HG02852 (cell line): Measurements from ENCODE around the gene DIP2C.
"Not testable (repeated sequence)": the region's sequence is repeated elsewhere in the genome, so short reads cannot be mapped to it uniquely, and the experiment has no call there.

Experiments
- ATAC-seq: cut with Tn5 transposase; IDR thresholded peaks from one replicate; pipeline ENCODE4 v1.9.1; 2021; ENCODE audit warnings: mild to moderate bottlenecking, moderate library complexity; ENCODE audit not compliant: unreplicated experiment

Gene DIP2C

DNA sequence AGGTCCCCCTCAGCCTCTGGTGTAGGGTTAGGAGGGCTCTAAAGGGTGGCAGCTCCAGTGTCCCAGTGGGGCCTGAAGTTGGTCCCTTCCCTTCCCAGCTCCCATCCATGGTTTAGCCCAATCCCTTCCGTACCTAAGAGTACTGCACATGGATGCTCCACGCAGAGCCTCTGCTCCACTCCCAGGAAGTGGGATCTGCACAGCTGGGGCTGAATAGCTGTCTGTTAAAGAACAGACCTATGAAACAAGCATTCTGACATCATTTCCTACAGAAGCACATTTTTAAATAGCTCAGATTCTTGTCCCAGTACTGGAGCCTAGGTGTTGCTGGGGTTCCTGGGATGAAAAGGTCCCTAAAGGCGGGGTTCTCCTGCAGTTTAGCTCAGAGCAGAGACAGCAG lies 418.3 kb downstream of the DIP2C start:
- no peak for ATAC-seq

DNA sequence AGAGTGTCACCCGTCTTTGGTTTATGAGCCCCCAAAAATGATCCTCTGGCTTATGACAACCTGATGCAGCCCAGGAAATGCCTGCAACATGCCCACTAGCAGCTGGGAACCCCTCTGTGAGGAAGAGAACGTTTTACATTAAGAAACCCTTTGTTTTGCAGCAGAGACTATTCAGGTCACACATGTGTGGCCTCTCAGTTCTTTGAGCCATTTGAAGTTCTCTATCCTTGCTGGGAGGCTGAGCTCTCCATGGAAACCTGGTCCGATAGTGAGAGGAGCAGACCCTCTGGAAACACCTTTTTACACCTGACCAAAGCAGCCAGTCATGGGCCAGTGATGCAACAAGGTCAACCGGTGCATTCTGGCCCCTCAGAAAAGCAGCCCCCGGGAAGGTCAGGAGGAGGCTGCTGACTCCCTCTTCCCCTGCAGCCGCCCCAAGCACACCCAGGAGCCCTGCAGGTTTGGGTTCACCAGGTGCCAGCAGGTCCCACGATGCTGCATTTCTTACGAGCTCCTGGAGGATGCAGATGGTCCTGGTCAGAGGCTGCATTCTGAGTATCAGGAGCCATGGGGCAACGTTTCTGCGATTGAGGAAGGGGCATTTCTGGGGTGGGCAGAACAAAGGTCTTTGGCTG lies 419.9 kb downstream of the DIP2C start:
- no peak for ATAC-seq

DNA sequence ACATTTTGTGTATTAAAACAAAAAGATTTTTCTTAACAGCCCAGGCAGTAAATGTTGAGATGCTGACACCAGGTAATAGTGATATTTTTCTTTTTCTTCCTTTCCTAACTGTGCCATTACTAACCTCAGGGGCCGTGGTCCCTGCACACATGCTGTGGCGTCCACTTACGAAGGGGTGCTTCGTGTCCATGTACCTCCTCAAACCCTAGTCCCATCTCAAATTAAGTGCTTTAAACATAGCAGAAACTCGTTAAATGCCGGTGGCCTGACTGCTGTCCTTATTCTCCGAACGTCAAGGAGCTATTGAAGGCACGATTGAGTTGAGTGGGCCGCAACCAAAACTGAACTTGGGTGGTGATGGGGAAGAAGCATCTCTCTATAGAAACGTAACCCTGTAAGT lies 421.8 kb downstream of the DIP2C start:
- no peak for ATAC-seq

GRCh38 chr10:266974-267425 lies 422.5 kb downstream of the DIP2C start:
- ATAC-seq: no peak

- ATAC-seq: not testable (repeated sequence)
These were observed 423.5 kb downstream of the DIP2C start for GRCh38 chr10:265816-266588.

DNA sequence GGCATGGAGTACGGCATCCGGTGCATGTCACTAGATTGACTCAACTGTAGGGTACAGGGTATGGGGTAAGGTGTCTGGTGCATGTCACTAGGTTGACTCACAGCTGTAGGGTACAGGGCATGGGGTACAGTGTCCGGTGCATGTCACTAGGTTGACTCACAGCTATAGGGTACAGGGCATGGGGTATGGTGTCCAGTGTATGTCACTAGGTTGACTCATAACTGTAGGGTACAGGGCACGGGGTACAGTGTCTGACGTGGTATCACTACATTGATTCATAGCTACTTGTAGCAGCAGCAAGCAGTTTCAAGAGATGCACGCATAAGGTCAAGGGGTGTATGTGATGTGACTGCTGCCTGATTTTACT lies 424.4 kb downstream of the DIP2C start:
- ATAC-seq: not testable (repeated sequence)

DNA sequence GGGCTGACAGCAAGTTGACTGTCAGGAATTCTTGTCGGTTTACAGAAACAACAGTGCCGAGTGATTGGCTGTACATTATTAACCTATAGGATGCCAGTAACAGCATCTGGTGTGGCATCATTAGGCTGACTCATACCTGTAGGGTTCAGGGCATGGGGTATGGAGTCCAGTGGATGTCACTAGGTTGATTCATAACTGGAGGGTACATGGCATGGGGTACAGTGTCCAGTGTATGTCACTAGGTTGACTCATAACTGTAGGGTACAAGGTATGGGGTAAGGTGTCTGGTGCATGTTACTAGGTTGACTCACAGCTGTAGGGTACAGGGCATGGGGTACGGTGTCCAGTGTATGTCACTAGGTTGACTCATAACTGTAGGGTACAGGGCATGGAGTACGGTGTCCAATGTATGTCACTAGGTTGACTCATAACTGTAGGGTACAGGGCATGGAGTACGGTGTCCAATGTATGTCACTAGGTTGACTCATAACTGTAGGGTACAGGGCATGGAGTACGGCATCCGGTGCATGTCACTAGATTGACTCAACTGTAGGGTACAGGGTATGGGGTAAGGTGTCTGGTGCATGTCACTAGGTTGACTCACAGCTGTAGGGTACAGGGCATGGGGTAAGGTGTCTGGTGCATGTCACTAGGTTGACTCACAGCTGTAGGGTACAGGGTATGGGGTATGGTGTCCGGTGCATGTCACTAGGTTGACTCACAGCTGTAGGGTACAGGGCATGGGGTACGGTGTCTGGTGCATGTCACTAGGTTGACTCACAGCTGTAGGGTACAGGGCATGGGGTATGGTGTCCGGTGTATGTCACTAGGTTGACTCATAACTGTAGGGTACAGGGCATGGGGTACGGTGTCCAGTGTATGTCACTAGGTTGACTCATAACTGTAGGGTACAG lies 425.1 kb downstream of the DIP2C start:
- ATAC-seq: not testable (repeated sequence)

- ATAC-seq: no peak
These were observed 428.5 kb downstream of the DIP2C start for GRCh38 chr10:260819-261429.

DNA sequence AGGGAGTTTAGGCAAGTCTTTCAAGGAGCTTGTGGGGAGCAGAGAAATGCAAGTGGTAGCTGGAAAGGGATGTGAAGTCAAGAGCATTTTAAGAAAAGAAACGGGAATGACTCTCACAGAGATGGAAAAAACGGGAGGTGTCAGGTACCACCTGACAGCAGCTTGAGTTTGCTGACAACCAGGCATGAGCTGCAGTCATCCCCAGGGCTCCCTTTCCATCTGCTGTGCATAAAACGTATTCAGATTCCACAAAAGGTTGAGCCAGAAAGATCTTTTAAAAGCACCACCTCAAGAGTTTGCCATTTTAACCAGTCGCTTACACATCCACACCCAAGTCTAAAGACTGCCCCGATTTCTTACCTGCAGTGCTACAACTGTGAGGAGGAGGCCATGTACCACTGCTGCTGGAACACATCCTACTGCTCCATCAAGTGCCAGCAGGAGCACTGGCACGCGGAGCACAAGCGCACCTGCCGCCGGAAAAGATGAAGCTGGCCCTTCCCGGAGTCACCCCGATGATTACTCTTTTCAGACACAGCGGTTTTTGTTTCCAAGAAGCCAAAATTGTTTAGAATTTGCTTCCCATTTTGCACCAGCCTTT lies 437.4 kb downstream of the DIP2C start:
- no peak for ATAC-seq

- ATAC-seq: no peak
These were observed 441.2 kb downstream of the DIP2C start for GRCh38 chr10:248307-248706.

- no peak for ATAC-seq
These were observed 442.0 kb downstream of the DIP2C start for GRCh38 chr10:247480-247879.

- no peak for ATAC-seq
These were observed 443.0 kb downstream of the DIP2C start for GRCh38 chr10:246431-246830.

- no peak for ATAC-seq
These were observed 445.2 kb downstream of the DIP2C start for GRCh38 chr10:244227-244626.

- ATAC-seq: no peak
These were observed 447.4 kb downstream of the DIP2C start for GRCh38 chr10:241966-242643.

GRCh38 chr10:241451-241850 lies 448.0 kb downstream of the DIP2C start:
- no peak for ATAC-seq

- no peak for ATAC-seq
These were observed 450.4 kb downstream of the DIP2C start for GRCh38 chr10:239109-239508.

DNA sequence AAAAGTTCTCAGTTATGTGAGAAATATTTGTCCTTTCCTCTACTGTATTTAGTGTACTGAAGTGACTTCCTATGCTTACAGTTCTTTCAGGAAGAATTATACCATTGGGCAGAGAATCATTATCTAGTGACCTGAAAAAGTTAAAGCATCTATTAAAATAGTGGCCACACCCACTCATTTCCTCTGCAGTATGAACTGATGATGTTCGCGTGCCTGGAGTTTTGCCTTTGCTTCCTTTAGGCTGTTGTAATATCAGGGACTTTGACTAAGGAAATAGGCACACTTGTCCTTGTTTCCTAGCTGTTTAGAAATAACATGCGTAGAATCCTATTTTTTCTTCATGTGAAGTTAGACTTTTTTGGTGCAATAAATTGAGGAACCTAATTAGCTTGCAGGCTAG lies 453.6 kb downstream of the DIP2C start:
- no peak for ATAC-seq

DNA sequence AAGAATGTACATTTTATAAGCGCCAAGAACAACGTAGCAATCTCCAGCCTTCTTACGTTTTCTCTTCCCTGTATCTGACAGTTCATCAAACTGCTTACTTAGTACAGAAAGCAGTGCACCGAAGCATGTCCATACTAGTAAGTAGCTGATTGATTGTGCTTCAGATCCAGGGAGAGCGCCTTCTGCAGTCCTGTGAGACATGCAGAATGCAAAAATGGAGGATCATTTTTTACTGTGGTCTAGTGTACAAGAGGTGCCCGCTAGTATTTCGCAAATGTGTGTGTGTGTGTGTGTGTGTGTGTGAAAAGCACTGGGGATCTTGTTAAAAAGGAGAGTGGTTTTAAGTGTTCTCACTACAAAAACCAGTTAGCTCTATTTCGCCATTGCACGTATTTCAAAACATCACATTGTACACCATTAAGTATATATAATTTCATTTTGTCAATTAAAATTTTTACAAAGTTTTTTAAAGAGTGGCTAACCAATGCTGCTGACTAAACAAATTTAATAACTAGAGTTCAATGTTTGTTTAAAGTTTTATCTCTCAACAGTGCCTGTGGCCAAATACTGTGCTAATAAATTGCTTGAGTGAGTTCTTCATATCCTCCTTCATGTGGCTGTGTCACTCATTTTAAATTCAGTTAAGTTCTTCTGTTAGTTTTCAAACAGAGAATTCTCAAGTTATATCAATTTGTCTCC lies 454.6 kb downstream of the DIP2C start:
- no peak for ATAC-seq

GRCh38 chr10:232878-233277 lies 456.6 kb downstream of the DIP2C start:
- no peak for ATAC-seq

GRCh38 chr10:232061-232460 lies 457.4 kb downstream of the DIP2C start:
- no peak for ATAC-seq
